ENCODE results near the gene EIF4EBP2.

Gene EIF4EBP2

DNA sequence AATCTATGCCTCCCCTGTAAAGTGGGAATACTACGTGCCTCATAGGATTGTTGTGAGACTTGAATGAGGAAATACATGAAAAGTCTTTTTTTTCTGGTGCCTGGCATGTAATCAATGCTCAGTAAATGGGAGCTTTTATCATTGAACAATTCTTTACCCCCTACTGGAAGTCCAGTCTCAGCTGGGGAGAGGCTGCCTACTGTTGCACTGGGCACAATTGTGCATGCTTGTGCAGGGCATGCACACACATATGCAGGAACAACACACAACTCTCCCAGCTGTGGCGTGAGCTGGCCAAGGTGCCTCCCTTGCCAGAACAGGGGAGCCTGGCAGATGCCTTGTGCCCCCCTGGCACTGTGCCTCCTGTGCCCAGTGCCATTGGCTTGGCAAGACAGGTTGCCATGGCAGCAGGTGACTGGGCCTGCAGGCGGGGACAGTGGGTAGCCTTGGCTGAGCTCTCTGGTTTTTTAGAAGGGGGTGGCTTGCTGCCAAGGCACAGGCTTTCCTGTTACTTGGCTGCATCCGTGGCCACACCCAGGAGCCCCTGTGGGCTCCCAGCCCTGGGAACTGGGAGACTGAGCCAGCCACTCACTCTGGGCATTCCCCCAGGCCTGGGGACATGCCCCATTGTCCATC, 58.5 kb downstream of the EIF4EBP2 start:
- no peak for DNase-seq

DNA sequence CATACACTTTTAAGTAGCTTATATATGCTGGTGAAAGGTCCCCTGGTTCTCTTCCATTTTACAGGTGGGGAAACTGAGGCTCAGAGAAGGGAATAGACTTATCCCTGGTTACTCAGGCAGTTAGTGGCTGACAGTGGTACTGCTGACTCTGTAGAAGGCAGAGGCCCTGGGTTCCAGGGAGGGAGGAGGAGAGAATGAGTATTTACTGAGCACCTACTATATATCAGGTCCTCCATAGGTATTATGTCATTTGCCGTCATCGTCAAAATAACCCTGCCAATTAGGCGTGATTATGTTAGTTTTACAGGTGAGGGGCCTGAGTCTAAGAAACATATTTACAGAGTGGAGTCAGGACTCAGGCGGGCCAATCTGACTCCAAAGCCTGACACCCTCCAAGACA, 61.3 kb downstream of the EIF4EBP2 start:
- DNase-seq: no peak

DNA sequence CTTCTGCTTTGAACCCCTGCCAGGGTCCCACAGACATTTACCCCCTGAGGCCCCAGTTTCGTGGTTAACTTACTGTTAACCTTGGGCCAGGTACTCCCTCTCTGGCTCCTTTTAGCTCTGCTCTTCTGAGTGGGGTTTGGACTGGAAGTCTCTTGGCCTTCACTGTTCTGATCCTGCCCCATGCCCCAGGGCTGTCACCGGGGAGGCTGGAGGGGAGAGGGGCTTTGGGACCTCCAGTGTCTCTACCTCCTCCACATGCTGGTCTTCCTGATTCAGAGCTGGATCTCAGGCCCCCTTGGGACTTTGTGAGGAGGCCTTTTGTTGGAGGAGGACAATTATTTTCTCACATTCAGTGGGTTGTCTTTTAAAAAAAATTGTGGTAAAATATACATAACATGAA, 61.9 kb downstream of the EIF4EBP2 start:
- DNase-seq: no peak

DNA sequence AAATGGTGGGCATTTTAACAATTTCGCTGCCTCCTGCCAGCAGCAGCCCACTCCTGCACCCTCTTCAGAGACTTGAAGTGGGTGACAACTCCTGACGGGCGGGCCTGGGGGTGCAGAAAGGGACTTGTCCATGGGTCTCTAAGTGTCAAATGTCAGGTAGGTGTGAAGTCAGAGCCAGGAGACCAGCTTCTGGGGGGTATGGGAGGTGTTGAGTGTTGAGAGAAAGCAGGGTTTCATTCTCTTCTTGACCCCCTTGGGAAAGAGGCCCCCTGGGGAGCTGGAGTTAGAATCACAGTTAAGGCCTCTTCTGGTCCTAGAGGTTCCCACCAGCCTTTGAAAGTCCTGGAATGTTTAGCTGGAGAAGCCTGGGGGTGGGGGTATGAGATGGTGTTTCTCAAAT, 63.0 kb downstream of the EIF4EBP2 start:
- no peak for DNase-seq

GRCh38 chr10:70472799-70473454, 69.0 kb downstream of the EIF4EBP2 start:
- DNase-seq: no peak

DNA sequence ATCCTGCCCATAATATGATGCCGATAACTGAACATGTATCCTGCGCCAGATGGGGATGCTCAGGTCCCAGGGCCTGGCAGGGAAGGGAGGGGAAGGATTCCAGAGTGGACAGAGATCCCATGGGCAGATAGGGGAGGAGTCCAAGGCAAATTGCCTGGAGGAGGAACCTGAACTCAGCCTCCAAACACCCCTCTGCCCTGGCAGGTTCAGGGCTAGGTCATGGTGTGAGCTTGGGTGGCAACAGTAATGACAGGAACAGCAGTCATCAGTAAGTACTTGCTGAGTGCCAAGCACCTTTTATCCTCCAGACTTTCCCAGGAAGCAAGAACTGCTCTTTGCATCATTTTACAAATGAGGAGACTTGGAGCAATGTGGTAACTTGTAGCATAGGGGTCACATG, 70.8 kb downstream of the EIF4EBP2 start:
- DNase-seq: no peak

GRCh38 chr10:70475661-70476060, 71.7 kb downstream of the EIF4EBP2 start:
- DNase-seq: no peak

DNA sequence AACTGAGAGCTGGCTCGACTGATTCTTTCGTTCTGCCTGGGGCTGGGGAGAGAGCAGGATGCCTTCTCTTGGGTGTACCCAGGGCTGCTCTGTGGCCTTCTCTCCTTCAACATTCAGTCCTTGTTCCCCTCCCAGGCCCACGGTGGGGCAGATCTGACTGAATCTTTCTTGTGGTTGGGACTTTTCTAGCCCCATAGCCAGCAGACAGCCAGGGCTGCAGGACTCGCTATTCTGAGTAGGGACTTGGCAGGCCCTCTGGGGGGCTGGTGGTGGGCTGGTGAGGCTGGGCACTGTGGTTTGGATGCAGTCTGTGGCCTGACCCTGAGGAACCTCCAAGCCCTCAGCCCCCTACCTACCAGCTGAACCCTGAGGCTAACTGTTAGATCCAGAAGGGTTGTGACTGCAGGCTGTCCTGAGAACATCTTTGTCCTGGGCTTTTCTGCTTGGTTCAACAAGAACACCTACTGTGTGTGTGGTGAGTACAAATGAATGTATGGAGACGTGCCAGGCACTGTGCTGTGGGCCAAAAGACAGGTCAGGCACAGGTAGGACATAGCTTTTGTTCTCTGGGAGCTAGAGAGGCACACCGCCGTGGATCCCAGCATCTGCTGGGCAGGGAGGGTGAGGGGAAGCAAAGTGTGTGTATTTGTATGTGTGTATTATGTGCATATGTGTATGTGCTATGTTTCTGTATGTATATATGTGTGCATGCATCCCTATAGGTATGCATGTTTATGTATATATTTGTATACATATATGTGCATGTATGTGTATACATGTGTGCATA, 72.5 kb downstream of the EIF4EBP2 start:
- no peak for DNase-seq

DNA sequence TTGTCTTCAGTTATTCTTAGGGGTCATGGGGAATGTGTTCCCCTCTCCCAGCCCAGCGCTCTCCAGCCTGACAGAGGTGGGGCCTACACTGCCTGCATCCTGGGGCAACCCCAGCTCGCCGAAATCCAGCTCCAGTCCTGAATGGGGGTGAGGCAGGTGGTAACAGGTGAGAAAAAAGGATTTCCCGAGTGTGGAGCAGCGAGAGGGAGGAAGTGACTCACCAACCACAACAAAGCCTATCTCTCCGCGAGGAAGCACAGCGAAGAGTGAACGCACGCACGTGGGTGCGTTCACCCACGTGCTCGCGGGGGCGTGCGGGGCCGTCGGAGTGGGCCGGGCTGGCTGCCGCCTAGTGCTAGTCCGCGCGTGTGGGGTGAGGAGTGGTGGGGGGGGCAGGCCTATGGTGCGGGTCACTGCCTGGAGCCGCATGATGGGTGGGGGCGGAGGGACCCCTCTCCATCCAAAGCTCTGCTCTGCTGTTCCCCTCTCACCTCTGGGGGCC, 73.8 kb downstream of the EIF4EBP2 start:
- peak; percentile 69 for DNase-seq
